ENCODE measurements around the gene TCEAL9.
"Not testable (repeated sequence)": the region's sequence is repeated elsewhere in the genome, so short reads cannot be mapped to it uniquely, and the experiment has no call there.

TCEAL9 gene

GRCh38 chrX:103384672-103385071 lies 28.4 kb downstream of the TCEAL9 start:
- Histone ChIP-seq H3K4me2 (no peak overlapping the region), H3K27ac (no peak overlapping the region), H3K27me3 (peaks cover 0 to 22% (median 5%) of the 10 kb centered on the region in 11 experiments; a peak in 8 of 22 replicates), H3K4me1 (no peaks in the 10 kb centered on the region), H3K9me3 (replicated peaks in 1 of 11) (peaks cover 0 to 10% (median 0%) of the 10 kb centered on the region in 11 experiments; a peak in 3 of 22 replicates), H4K20me1 (no peaks in the 10 kb centered on the region), H3K9ac (no peak overlapping the region), H3K36me3 (no peaks in the 10 kb centered on the region), H3K4me3 (no peak overlapping the region)
- no peak for TF ChIP-seq Cebpa-rat (IDR thresholded peaks at IDR 0.05)

- H3K9me3 ChIP-seq (replicated peaks in 1 of 11); H3K27ac ChIP-seq; H3K4me3 ChIP-seq; H4K20me1 ChIP-seq; H3K9ac ChIP-seq; H3K4me1 ChIP-seq; H3K36me3 ChIP-seq; H3K4me2 ChIP-seq: not testable (repeated sequence)
- peaks cover 0 to 22% (median 5%) of the 10 kb centered on the region in 11 experiments; a peak in 8 of 22 replicates for H3K27me3 ChIP-seq
These were observed 29.1 kb downstream of the TCEAL9 start for GRCh38 chrX:103385283-103385830.

- Histone ChIP-seq H3K36me3 (no peaks in the 10 kb centered on the region), H4K20me1 (no peaks in the 10 kb centered on the region), H3K9me3 (replicated peaks in 1 of 11) (peaks cover 0 to 10% (median 0%) of the 10 kb centered on the region in 11 experiments; a peak in 3 of 22 replicates), H3K4me1 (no peaks in the 10 kb centered on the region), H3K9ac (no peak overlapping the region), H3K27me3 (peaks cover 0 to 22% (median 5%) of the 10 kb centered on the region in 11 experiments; a peak in 8 of 22 replicates), H3K27ac (no peak overlapping the region), H3K4me2 (no peak overlapping the region), H3K4me3 (no peak overlapping the region)
- no peak for TF ChIP-seq Cebpa-rat (IDR thresholded peaks at IDR 0.05)
These were observed 30.0 kb downstream of the TCEAL9 start for GRCh38 chrX:103386332-103386731.

GRCh38 chrX:103393487-103393886 lies 37.2 kb downstream of the TCEAL9 start:
- no peaks in the 10 kb centered on the region for H3K9me3 ChIP-seq (replicated peaks in 1 of 11)
- no peak overlapping the region for H3K9ac ChIP-seq
- TF ChIP-seq Cebpa-rat (IDR thresholded peaks at IDR 0.05), result no peak
- H3K27me3 ChIP-seq, result peaks cover 0 to 26% (median 4%) of the 10 kb centered on the region in 11 experiments; a peak in 6 of 22 replicates
- no peak overlapping the region for H3K4me3 ChIP-seq
- H3K4me1 ChIP-seq, result peaks cover 0 to 48% (median 4%) of the 10 kb centered on the region in 10 experiments; a peak in 9 of 20 replicates
- H4K20me1 ChIP-seq, result no peaks in the 10 kb centered on the region
- peak overlapping the region in 2 of 11 experiments; percentile 7 to 45; a peak in 2 of 22 replicates for H3K4me2 ChIP-seq
- H3K27ac ChIP-seq, result no peak overlapping the region
- no peaks in the 10 kb centered on the region for H3K36me3 ChIP-seq

- H3K4me1 ChIP-seq, result peaks cover 0 to 58% (median 6%) of the 10 kb centered on the region in 10 experiments; a peak in 9 of 20 replicates
- H3K4me2 ChIP-seq, result peak overlapping the region in 2 of 11 experiments; percentile 71 to 77; a peak in 4 of 22 replicates
- peaks cover 0 to 23% (median 0%) of the 10 kb centered on the region in 11 experiments; a peak in 5 of 22 replicates for H3K27me3 ChIP-seq
- no peaks in the 10 kb centered on the region for H4K20me1 ChIP-seq
- no peaks in the 10 kb centered on the region for H3K9me3 ChIP-seq (replicated peaks in 1 of 11)
- H3K4me3 ChIP-seq, result no peak overlapping the region
- no peaks in the 10 kb centered on the region for H3K36me3 ChIP-seq
- no peak for TF ChIP-seq Cebpa-rat (IDR thresholded peaks at IDR 0.05)
- H3K9ac ChIP-seq, result no peak overlapping the region
- no peak overlapping the region; a peak in 1 of 22 replicates for H3K27ac ChIP-seq
These were observed 39.9 kb downstream of the TCEAL9 start for GRCh38 chrX:103396186-103396585.

- no peak for TF ChIP-seq Cebpa-rat (IDR thresholded peaks at IDR 0.05)
- no peaks in the 10 kb centered on the region for H3K36me3 ChIP-seq
- H3K4me3 ChIP-seq, result no peak overlapping the region
- H4K20me1 ChIP-seq, result no peaks in the 10 kb centered on the region
- H3K4me1 ChIP-seq, result peaks cover 0 to 58% (median 6%) of the 10 kb centered on the region in 10 experiments; a peak in 9 of 20 replicates
- H3K27ac ChIP-seq, result no peak overlapping the region; a peak in 1 of 22 replicates
- peak overlapping the region in 2 of 11 experiments; percentile 71 to 77; a peak in 4 of 22 replicates for H3K4me2 ChIP-seq
- no peaks in the 10 kb centered on the region for H3K9me3 ChIP-seq (replicated peaks in 1 of 11)
- H3K27me3 ChIP-seq, result peaks cover 0 to 26% (median 0%) of the 10 kb centered on the region in 11 experiments; a peak in 5 of 22 replicates
- H3K9ac ChIP-seq, result no peak overlapping the region
These were observed 40.4 kb downstream of the TCEAL9 start for GRCh38 chrX:103396660-103397059.

- Histone ChIP-seq H3K27me3 (peaks cover 0 to 26% (median 0%) of the 10 kb centered on the region in 11 experiments; a peak in 5 of 22 replicates), H3K4me2 (peak overlapping the region in 6 of 11 experiments; percentile 9 to 77 (median 64); a peak in 10 of 22 replicates), H3K4me3 (no peak overlapping the region), H3K36me3 (no peaks in the 10 kb centered on the region), H3K9ac (no peak overlapping the region), H3K9me3 (replicated peaks in 1 of 11) (no peaks in the 10 kb centered on the region), H3K27ac (peak overlapping the region in 5 of 11 experiments; percentile 47 to 76 (median 63); a peak in 9 of 22 replicates), H3K4me1 (peaks cover 0 to 58% (median 6%) of the 10 kb centered on the region in 10 experiments; a peak in 9 of 20 replicates), H4K20me1 (no peaks in the 10 kb centered on the region)
- TF ChIP-seq Cebpa-rat (IDR thresholded peaks at IDR 0.05), result no peak
These were observed 41.4 kb downstream of the TCEAL9 start for GRCh38 chrX:103397707-103398106.

GRCh38 chrX:103398421-103398864 lies 42.1 kb downstream of the TCEAL9 start:
- peak overlapping the region in 5 of 11 experiments; percentile 47 to 76 (median 63); a peak in 9 of 22 replicates for H3K27ac ChIP-seq
- peak overlapping the region in 7 of 11 experiments; percentile 3 to 77 (median 61); a peak in 12 of 22 replicates for H3K4me2 ChIP-seq
- H3K9ac ChIP-seq, result peak overlapping the region in 2 of 11 experiments; percentile 21 to 44; a peak in 3 of 22 replicates
- no peak overlapping the region for H3K4me3 ChIP-seq
- H3K27me3 ChIP-seq, result peaks cover 0 to 26% (median 0%) of the 10 kb centered on the region in 11 experiments; a peak in 5 of 22 replicates
- peak in 3 of 11 experiments; percentile 37 to 62 (median 52); a peak in 2 of 22 replicates for TF ChIP-seq Cebpa-rat (IDR thresholded peaks at IDR 0.05)
- H4K20me1 ChIP-seq, result no peaks in the 10 kb centered on the region
- H3K9me3 ChIP-seq (replicated peaks in 1 of 11), result no peaks in the 10 kb centered on the region
- peaks cover 0 to 57% (median 6%) of the 10 kb centered on the region in 10 experiments; a peak in 9 of 20 replicates for H3K4me1 ChIP-seq
- H3K36me3 ChIP-seq, result no peaks in the 10 kb centered on the region

- H3K9me3 ChIP-seq (replicated peaks in 1 of 11), result no peaks in the 10 kb centered on the region
- H3K4me1 ChIP-seq, result peaks cover 0 to 44% (median 6%) of the 10 kb centered on the region in 10 experiments; a peak in 9 of 20 replicates
These were observed 43.4 kb downstream of the TCEAL9 start for GRCh38 chrX:103399744-103400143.

More at GRCh38 chrX:103399744-103400143, 43.4 kb downstream of the TCEAL9 start:
- H3K9ac ChIP-seq, result no peak overlapping the region
- peaks cover 0 to 21% (median 0%) of the 10 kb centered on the region in 11 experiments; a peak in 5 of 22 replicates for H3K27me3 ChIP-seq
- H3K4me3 ChIP-seq, result no peak overlapping the region
- no peak for TF ChIP-seq Cebpa-rat (IDR thresholded peaks at IDR 0.05)
- H4K20me1 ChIP-seq, result no peaks in the 10 kb centered on the region
- no peak overlapping the region for H3K4me2 ChIP-seq
- no peak overlapping the region for H3K27ac ChIP-seq
- no peaks in the 10 kb centered on the region for H3K36me3 ChIP-seq
